Spleen (tissue), 7 donors: Measurements from ENCODE around the gene LCORL.

Experiments
- CTCF ChIP-seq, 11 experiments: fragments of 200-600 bp in 7 of 11; fragments of 450-650 bp in 4 of 11; sonication (generic) in 4 of 11; IDR thresholded peaks in 8 of 11; conservative IDR thresholded peaks in 3 of 11; 1 replicate in 7 of 11; 2 replicates in 4 of 11; pipeline versions ENCODE4 v1.4.0 to v1.8.0; 2016 to 2021; ENCODE audit warnings: antibody characterized with exemption in 11 of 11, inconsistent platforms in 4 of 11, mild to moderate bottlenecking in 1 of 11
- POLR2A ChIP-seq, 3 donors: fragments of 450-650 bp; IDR thresholded peaks; one replicate each; pipeline ENCODE4 v1.5.1; 2017; ENCODE audit warnings: antibody characterized with exemption in 3 of 3, mild to moderate bottlenecking in 1 of 3
- donor health status: DM: no; HTN: no; CAD: no; lungs with moderate emphysema.
- donor health status: DM: no; HTN: no; CAD: no.
- donor health status: DM: no; HTN: no; CAD: no.

- TF ChIP-seq CTCF (IDR thresholded peaks at IDR 0.05 in 8 of 11, conservative IDR thresholded peaks at IDR 0.05 in 3 of 11), result no peak
- TF ChIP-seq POLR2A (IDR thresholded peaks at IDR 0.05), result no peak
Observed at GRCh38 chr4:17915439-17915838, 106.1 kb downstream of the LCORL start.
